ENCODE measurements around the gene DIRAS1.
"Not testable (repeated sequence)": the region's sequence is repeated elsewhere in the genome, so short reads cannot be mapped to it uniquely, and the experiment has no call there.

Gene DIRAS1

DNA sequence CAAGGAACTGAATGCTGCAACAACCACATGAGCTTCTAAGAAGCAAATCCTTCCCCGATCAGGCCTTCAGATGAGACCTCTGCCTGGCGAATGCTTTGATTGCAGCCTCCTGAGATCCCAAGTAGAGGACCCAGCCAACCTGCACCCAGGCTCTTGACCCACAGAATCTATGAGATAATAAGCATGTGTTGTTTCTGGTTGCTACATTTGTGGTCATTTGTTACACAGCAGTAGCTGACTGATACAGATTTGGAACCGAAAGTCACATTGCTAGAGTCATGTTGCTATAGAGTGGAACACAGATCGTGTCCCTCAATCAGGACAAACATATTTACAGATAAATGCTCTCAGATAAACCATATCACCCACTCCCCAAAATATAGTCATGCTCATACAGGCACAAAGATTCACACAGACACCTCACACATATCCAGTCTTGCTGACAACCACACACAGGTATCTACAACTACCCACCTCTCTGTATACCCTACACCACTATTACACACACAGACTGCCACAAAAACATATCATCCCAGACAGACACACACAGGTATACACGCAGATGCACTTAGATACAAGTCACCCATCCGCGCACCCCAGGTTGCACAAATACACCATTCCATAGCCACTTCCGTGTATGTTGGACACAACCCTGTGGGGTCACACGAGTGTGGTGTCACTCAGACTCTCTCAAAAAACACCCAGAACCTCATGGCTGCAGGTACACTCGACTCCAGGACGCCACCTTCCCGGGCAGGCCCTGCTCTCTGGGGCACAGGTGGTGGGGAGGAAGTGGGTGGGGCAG is 5.5 kb downstream of the DIRAS1 start:
- Histone ChIP-seq H3K4me1 (peaks cover 40% of the 10 kb centered on the region), H3K9ac (no peak overlapping the region), H3K36me3 (peaks cover 37% of the 10 kb centered on the region), H4K20me1 (peaks cover 47% of the 10 kb centered on the region), H3K9me3 (peaks cover 22% of the 10 kb centered on the region), H3K4me2 (no peak overlapping the region), H3K27ac (no peak overlapping the region), H3K4me3 (no peak overlapping the region), H3K27me3 (no peaks in the 10 kb centered on the region)
- no peak for TF ChIP-seq Cebpa-rat (IDR thresholded peaks at IDR 0.05)

DNA sequence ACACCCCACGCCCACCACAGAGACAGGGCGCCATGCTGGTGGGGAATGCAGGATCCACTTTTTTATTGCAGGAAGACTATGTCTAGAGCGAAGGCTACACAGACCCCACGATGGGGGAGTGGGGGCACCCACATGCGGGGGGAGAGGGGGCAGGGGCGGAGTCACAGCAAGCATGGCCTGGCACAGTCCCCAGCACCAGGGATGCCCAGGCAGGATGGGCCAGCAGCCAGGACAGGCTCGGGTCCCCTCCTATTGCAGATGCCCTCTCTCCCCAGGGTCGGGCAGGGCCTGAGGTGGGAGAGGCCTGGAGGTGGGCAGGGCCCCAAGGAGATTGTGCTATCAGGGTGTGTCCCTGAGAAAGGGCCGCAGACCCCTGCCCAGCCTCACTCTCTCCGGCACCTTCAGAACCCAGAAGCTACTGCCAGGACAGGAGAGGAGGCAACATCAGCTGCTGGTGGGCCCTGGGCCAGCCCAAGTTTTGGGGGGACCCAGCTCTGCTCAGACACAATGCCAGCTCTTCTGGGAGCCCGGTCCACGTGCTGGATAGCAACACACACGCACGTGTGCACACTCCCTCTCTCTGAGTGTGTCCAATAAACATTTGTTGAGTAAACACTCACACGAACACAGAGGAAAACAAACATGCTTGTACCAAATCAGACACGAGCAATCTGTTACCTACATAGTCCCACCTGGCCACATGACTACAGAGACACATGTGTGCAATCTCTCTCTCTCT is 6.5 kb downstream of the DIRAS1 start:
- Histone ChIP-seq H3K4me3 (no peak overlapping the region), H3K4me1 (peaks cover 40% of the 10 kb centered on the region), H3K9ac (no peak overlapping the region), H4K20me1 (peaks cover 41% of the 10 kb centered on the region), H3K4me2 (no peak overlapping the region), H3K27ac (no peak overlapping the region), H3K27me3 (no peaks in the 10 kb centered on the region), H3K9me3 (peaks cover 22% of the 10 kb centered on the region), H3K36me3 (peaks cover 37% of the 10 kb centered on the region)
- TF ChIP-seq Cebpa-rat (IDR thresholded peaks at IDR 0.05), result no peak

DNA sequence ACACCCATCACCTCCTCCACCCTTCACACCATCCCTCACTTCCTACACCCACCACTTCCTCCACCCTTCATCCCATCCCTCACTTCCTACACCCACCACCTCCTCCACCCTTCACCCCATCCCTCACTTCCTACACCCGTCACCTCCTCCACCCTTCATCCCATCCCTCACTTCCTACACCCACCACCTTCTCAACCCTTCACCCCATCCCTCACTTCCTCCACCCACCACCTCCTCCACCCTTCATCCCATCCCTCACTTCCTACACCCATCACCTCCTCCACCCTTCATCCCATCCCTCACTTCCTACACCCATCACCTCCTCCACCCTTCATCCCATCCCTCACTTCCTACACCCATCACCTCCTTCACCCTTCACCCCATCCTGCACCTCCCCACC is 7.1 kb downstream of the DIRAS1 start:
- not testable (repeated sequence) for H3K4me2 ChIP-seq, H3K4me3 ChIP-seq
- peaks cover 37% of the 10 kb centered on the region for H3K36me3 ChIP-seq

DNA sequence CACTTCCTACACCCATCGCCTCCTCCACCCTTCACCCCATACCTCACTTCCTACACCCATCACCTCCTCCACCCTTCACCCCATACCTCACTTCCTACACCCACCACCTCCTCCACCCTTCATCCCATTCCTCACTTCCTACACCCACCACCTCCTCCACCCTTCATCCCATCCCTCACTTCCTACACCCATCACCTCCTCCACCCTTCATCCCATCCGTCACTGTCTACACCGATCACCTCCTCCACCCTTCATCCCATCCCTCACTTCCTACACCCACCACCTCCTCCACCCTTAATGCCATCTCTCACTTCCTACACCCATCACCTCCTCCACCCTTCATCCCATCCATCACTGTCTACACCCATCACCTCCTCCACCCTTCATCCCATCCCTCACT is 8.0 kb downstream of the DIRAS1 start:
- H3K4me1 ChIP-seq, result peaks cover 41% of the 10 kb centered on the region
- not testable (repeated sequence) for H3K27ac ChIP-seq, H3K4me3 ChIP-seq, H3K9ac ChIP-seq, H3K4me2 ChIP-seq, H3K27me3 ChIP-seq
- peaks cover 34% of the 10 kb centered on the region for H3K36me3 ChIP-seq
- H4K20me1 ChIP-seq, result peaks cover 28% of the 10 kb centered on the region
- H3K9me3 ChIP-seq, result peaks cover 22% of the 10 kb centered on the region

More for the DNA sequence above, 7.1 kb downstream of the DIRAS1 start:
- not testable (repeated sequence) for H3K27ac ChIP-seq, H3K27me3 ChIP-seq, H3K9ac ChIP-seq
- Histone ChIP-seq H3K9me3 (peaks cover 22% of the 10 kb centered on the region), H3K4me1 (peaks cover 42% of the 10 kb centered on the region), H4K20me1 (peaks cover 37% of the 10 kb centered on the region)

DNA sequence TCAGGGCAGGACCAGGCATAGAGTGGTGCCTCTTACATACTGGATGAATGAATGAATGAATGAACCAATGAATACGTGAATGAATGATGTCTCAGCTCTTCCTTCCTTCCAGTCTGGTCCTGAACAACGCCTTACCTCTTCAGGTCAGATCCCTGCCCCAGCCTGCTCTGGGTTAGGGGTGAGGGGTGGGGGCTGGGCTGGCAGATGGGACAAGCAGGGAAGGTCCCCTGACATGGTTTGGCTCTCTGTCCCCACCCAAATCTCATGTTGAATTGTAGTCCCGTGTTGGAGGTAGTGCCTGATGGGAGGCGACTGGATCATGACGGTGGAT is 9.3 kb downstream of the DIRAS1 start:
- Histone ChIP-seq H3K9ac (0 out of 2 replicates have a peak overlapping the region, but pooled peaks have one; percentile 44), H3K27ac (no peak overlapping the region), H3K36me3 (peaks cover 22% of the 10 kb centered on the region), H3K9me3 (peaks cover 22% of the 10 kb centered on the region), H3K27me3 (no peaks in the 10 kb centered on the region), H3K4me1 (peaks cover 41% of the 10 kb centered on the region), H3K4me3 (0 out of 2 replicates have a peak overlapping the region, but pooled peaks have one; percentile 50), H3K4me2 (peak overlapping the region; percentile 88), H4K20me1 (peaks cover 20% of the 10 kb centered on the region)
- TF ChIP-seq Cebpa-rat (IDR thresholded peaks at IDR 0.05), result no peak

DNA sequence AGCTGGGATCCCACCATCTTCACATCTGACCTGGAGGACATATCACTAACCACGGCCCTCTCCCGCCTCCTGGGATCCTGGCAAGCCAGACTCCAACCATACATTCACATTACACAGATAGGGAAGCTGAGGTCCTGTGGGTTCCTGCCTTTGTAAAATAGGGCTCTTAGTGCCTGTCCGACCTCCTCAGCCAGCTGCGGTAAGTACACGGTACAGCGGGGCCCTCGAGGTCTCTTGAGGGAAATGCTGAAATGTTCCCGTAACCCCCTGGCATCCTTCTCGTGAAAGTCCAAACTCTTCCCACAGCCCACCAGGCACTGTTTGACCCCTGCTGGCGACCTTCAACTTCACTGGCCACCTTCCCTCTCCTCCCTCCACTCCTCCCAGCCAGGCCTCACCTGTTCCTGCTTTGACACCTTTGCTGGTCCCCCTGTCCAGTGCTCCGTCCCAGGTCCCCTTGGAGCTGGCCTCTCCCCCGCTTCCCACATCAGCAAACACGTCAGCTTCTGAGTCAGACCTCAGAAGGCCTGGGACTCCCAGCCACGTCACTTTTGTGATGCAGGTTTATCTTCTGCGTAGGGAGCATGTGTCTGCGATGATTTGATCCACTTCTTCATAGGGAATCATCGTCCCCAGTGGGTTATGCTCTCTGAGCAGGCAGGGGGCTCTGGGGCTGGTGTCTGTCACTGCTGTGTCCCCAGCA is 9.8 kb downstream of the DIRAS1 start:
- peaks cover 20% of the 10 kb centered on the region for H4K20me1 ChIP-seq
- peak overlapping the region; percentile 50 for H3K4me3 ChIP-seq
- TF ChIP-seq Cebpa-rat (IDR thresholded peaks at IDR 0.05), result no peak; the same call in 1 of the 2 replicates
- peaks cover 41% of the 10 kb centered on the region for H3K4me1 ChIP-seq
- peaks cover 17% of the 10 kb centered on the region for H3K36me3 ChIP-seq
- peak overlapping the region; percentile 44; the same call in 1 of the 2 replicates for H3K9ac ChIP-seq
- H3K27ac ChIP-seq, result peak overlapping the region; percentile 53
- H3K9me3 ChIP-seq, result peaks cover 17% of the 10 kb centered on the region
- H3K4me2 ChIP-seq, result peak overlapping the region; percentile 88
- H3K27me3 ChIP-seq, result no peaks in the 10 kb centered on the region

DNA sequence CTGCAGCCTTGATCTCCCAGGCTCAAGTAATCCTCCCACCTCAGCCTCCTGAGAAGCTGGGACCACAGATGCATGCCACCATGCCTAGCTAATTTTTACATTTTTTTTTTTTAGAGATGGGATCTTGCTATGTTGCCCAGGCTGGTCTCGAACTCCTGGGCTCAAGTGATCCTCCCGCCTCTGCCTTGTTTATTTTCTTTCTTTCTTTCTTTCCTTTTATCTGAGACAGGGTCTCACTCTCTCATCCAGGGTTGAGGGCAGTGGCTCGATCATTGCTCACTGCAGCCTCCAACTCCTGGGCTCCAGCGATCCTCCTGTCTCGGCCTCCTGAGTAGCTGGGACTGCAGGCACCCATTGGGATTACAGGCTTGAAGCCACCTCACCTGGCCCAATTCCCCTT is 14.9 kb downstream of the DIRAS1 start:
- no peaks in the 10 kb centered on the region for H3K36me3 ChIP-seq
- H4K20me1 ChIP-seq, result peaks cover 8% of the 10 kb centered on the region; the same call in 1 of the 2 replicates
- no peak for TF ChIP-seq Cebpa-rat (IDR thresholded peaks at IDR 0.05)
- no peak overlapping the region for H3K27ac ChIP-seq
- no peak overlapping the region for H3K4me2 ChIP-seq
- no peaks in the 10 kb centered on the region for H3K9me3 ChIP-seq
- no peak overlapping the region for H3K9ac ChIP-seq
- no peak overlapping the region for H3K4me3 ChIP-seq
- H3K27me3 ChIP-seq, result no peaks in the 10 kb centered on the region
- peaks cover 34% of the 10 kb centered on the region for H3K4me1 ChIP-seq

DNA sequence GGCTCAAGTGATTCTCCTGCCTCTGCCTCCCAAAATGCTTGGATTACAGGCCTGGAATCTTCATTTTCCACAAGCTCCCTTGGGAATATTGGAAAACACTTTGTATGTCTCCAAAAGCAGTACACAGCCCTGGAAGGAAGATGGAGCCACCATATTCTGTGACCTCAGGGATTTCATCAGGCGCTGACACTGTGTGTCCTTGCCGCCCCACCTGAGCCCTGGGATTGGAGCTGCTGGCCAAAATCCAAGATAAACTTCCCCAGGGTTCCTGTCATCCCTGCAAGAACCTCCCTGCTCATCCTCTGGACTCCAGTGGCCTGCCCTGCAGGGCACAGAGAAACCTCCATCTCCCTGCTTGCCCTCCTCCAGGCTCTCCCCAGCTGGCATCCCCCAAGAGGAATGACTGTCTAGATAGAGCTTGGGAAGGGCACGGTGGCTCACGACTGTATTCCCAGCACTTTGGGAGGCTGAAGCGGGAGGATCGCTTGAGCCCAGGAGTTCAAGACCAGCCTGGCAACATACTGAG is 17.4 kb downstream of the DIRAS1 start:
- Histone ChIP-seq H3K4me1 (peaks cover 37% of the 10 kb centered on the region), H3K27me3 (no peaks in the 10 kb centered on the region), H3K4me2 (no peak overlapping the region), H4K20me1 (no peaks in the 10 kb centered on the region), H3K9ac (no peak overlapping the region), H3K36me3 (no peaks in the 10 kb centered on the region), H3K9me3 (no peaks in the 10 kb centered on the region), H3K4me3 (no peak overlapping the region), H3K27ac (no peak overlapping the region)
- no peak for TF ChIP-seq Cebpa-rat (IDR thresholded peaks at IDR 0.05)

DNA sequence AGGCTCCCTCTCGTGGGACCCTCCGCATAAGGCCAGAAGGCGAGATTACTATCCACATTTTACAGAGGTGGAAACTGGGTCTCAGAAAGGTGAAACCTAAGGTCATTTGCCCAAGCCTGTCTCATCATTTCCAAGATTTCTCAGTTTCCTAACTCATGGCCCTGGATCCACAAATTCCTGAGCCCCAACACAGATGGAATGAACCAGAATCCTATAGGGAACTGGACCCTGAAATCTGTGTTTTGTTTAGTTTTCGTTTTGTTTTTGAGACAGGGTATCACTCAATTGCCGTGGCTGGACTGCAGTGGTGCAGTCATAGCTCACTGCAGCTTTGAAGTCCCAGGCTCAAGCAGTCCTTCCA is 18.1 kb downstream of the DIRAS1 start:
- H4K20me1 ChIP-seq, result no peaks in the 10 kb centered on the region
- TF ChIP-seq Cebpa-rat (IDR thresholded peaks at IDR 0.05), result no peak
- no peak overlapping the region for H3K9ac ChIP-seq
- peaks cover 44% of the 10 kb centered on the region for H3K4me1 ChIP-seq
- H3K36me3 ChIP-seq, result no peaks in the 10 kb centered on the region
- H3K9me3 ChIP-seq, result no peaks in the 10 kb centered on the region
- H3K27ac ChIP-seq, result no peak overlapping the region
- H3K27me3 ChIP-seq, result no peaks in the 10 kb centered on the region
- H3K4me3 ChIP-seq, result no peak overlapping the region
- H3K4me2 ChIP-seq, result peak overlapping the region; percentile 58
